Heart left ventricle (tissue), 16 donors: ENCODE data around the gene ADAMTS3. TPM values are rescaled to one million over a fixed set of nuclear protein-coding genes. Genes with fewer than 3 reads are reported as not detected.

Experiments
- ATAC-seq, 4 donors: fragments of 200-7000 bp; cut with Tn5 transposase; one replicate each; pipeline ENCODE4 v1.9.1; 2020 to 2022; ENCODE audit warnings: moderate library complexity in 4 of 4, mild to moderate bottlenecking in 3 of 4, moderate number of reproducible peaks in 1 of 4
- DNase-seq, 5 donors: peaks; one replicate each; pipeline ENCODE4 v3.0.0-alpha.2; 2020
- H3K27ac ChIP-seq, 12 donors: fragments of 200-600 bp; sonication (generic) in 4 of 12; one replicate each; pipeline versions ENCODE4 v1.5.0 to v1.8.0; 2016 to 2022; ENCODE audit warnings: mild to moderate bottlenecking in 2 of 12
- H3K27me3 ChIP-seq, 9 donors: fragments of 200-600 bp; sonication (generic) in 2 of 9; one replicate each; pipeline versions ENCODE4 v1.5.1 to v1.8.0; 2016 to 2022; ENCODE audit warnings: mild to moderate bottlenecking in 3 of 9
- H3K36me3 ChIP-seq, 9 donors: fragments of 200-600 bp; sonication (generic) in 2 of 9; one replicate each; pipeline versions ENCODE4 v1.5.0 to v1.8.0; 2018 to 2022; ENCODE audit warnings: mild to moderate bottlenecking in 2 of 9
- H3K4me1 ChIP-seq, 12 donors: fragments of 200-600 bp; sonication (generic) in 4 of 12; one replicate each; pipeline versions ENCODE4 v1.5.0 to v1.8.0; 2016 to 2022; ENCODE audit warnings: mild to moderate bottlenecking in 3 of 12
- H3K4me3 ChIP-seq, 12 donors: fragments of 200-600 bp; sonication (generic) in 4 of 12; one replicate each; pipeline versions ENCODE4 v1.5.0 to v1.8.0; 2017 to 2022; ENCODE audit warnings: mild to moderate bottlenecking in 9 of 12, moderate library complexity in 4 of 12
- H3K9me3 ChIP-seq, 12 donors: fragments of 200-600 bp; sonication (generic) in 4 of 12; one replicate each; pipeline versions ENCODE4 v1.5.0 to v1.8.0; 2016 to 2022; ENCODE audit warnings: mild to moderate bottlenecking in 1 of 12
- CTCF ChIP-seq, 12 donors: fragments of 200-600 bp; sonication (generic) in 4 of 12; IDR thresholded peaks; one replicate each; pipeline versions ENCODE4 v1.5.0 to v1.8.0; 2018 to 2022; ENCODE audit warnings: antibody characterized with exemption in 12 of 12, mild to moderate bottlenecking in 5 of 12
- POLR2A ChIP-seq, 2 donors: fragments of 450-650 bp; IDR thresholded peaks; one replicate each; pipeline ENCODE4 v1.6.1; 2017; ENCODE audit warnings: antibody characterized with exemption in 2 of 2, mild to moderate bottlenecking in 2 of 2, moderate library complexity in 2 of 2
- WGBS, 4 donors: extraction: QIAGEN DNeasy Blood & Tissue Kit in 2 of 4; methylation state at CpG; one replicate each; pipeline versions ENCODE4 v1.1.5 to v1.1.7; 2013 to 2018; 5-methylcytosine and 5-hydroxymethylcytosine counted together
- intact Hi-C, 10 donors: fragments of 100-400 bp; cut with DNase I; formaldehyde crosslinking; loops; one replicate each; pipeline versions ENCODE4 v1.11.1 to v1.14.2; 2022
- polyA plus RNA-seq, 2 donors: library from polyadenylated mRNA; stranded (reverse); fragments of 200-250 nt; gene quantifications; one replicate each; pipeline ENCODE4 v1.2.3, GENCODE V29; 2013
- total RNA-seq, 9 donors: library from RNA; depleted of rRNA in 2 of 9; stranded (reverse); fragments of >200 nt in 2 of 9; fragmentation: NEBNext Ultra II Directional in 3 of 9; extraction: Animal tissue kit (Norgen Biotek cat#: 25700) in 3 of 9; gene quantifications; one replicate each; pipeline versions ENCODE4 v1.1.0 to v1.2.4, GENCODE V29; 2016 to 2023
- donor health status: ischemic (EF 13 %, LVEDD 7.1; RV severe dilation, severe dysfunction).
- donor health status: healthy with polysubstance abuse.
- donor health status: DM: no; HTN: yes; CAD: no.
- donor health status: DM: no; HTN: no; CAD: no.
- donor health status: ischemic (EF 25% LVEDD 6.9; RV normal size, moderate dysfunction).
- donor health status: ischemic (EF 25% LVEDD 5.7; RV mildly dilated, moderate dysfunction).
- donor health status: healthy.
- donor health status: DM: yes; HTN: yes; CAD: no.
- donor health status: ischemic (EF 35%, LVEDD 5.7; RV mildly dilated, moderate dysfunction).
- donor health status: nonischemic (EF 11% LVEDD 7.7; RV severe dilation, severe dysfunction).
- donor health status: DM: yes; HTN: yes; CAD: no.
- donor health status: PGD.
- donor health status: ischemic (EF 29% LVEDD 5.4; RV normal size, mild dysfunction).
- donor health status: nonischemic (EF 23%, LVEDD 6.1; RV moderate dilation, normal function).

Gene ADAMTS3
- total and polyA plus RNA-seq, 11 donors: 0.08 to 3.3 (median 0.42) TPM; not detected in 1

GRCh38 chr4:72320223-72320948 lies 248.6 kb downstream of the ADAMTS3 start:
- DNase-seq (no peak), ATAC-seq (no peak)
- intact Hi-C loops: loop anchor here in 1 of 10 donors (10.0 kb wide), 1 partner anchor 704 kb away; no protein-coding TSS in a partner anchor
- H3K27ac ChIP-seq: no peak overlapping the region
- no peak overlapping the region for H3K4me3 ChIP-seq
- H3K9me3 ChIP-seq: no peaks in the 10 kb centered on the region
- H3K27me3 ChIP-seq: no peaks in the 10 kb centered on the region
- WGBS, 4 donors: 84 to 88% (median 87%) methylated on average over 6 of the region's 6 CpGs
- H3K36me3 ChIP-seq: no peaks in the 10 kb centered on the region
- H3K4me1 ChIP-seq: peaks cover 0 to 14% (median 0%) of the 10 kb centered on the region in 12 donors
- no peak for TF ChIP-seq POLR2A (IDR thresholded peaks at IDR 0.05)
- TF ChIP-seq CTCF (IDR thresholded peaks at IDR 0.05): no peak

- Histone ChIP-seq H3K36me3 (no peaks in the 10 kb centered on the region), H3K4me1 (peaks cover 0 to 14% (median under 1%) of the 10 kb centered on the region in 12 donors), H3K27ac (no peak overlapping the region), H3K9me3 (no peaks in the 10 kb centered on the region), H3K4me3 (no peak overlapping the region), H3K27me3 (no peaks in the 10 kb centered on the region)
- no peak for ATAC-seq
- 49 to 58% (median 51%) methylated on average over 4 of the region's 4 CpGs for WGBS, 4 donors
- intact Hi-C loops: loop anchor here in 1 of 10 donors (10.0 kb wide), 1 partner anchor 705 kb away; no protein-coding TSS in a partner anchor
- TF ChIP-seq CTCF (IDR thresholded peaks at IDR 0.05): no peak
- TF ChIP-seq POLR2A (IDR thresholded peaks at IDR 0.05): no peak
- no peak for DNase-seq
Measured at GRCh38 chr4:72319601-72320021, 249.4 kb downstream of the ADAMTS3 start.

GRCh38 chr4:72318421-72319170 lies 250.4 kb downstream of the ADAMTS3 start:
- ATAC-seq: no peak
- DNase-seq: no peak
- intact Hi-C loops: no loop called here
- Histone ChIP-seq H3K4me1 (peaks cover 0 to 14% (median 6%) of the 10 kb centered on the region in 12 donors), H3K36me3 (no peaks in the 10 kb centered on the region), H3K27ac (no peak overlapping the region), H3K4me3 (no peak overlapping the region), H3K27me3 (no peaks in the 10 kb centered on the region), H3K9me3 (no peaks in the 10 kb centered on the region)
- 83 to 86% (median 84%) methylated on average over 7 of the region's 7 CpGs for WGBS, 4 donors
- TF ChIP-seq CTCF (IDR thresholded peaks at IDR 0.05) (no peak), POLR2A (IDR thresholded peaks at IDR 0.05) (no peak)

GRCh38 chr4:72314869-72315268 lies 254.2 kb downstream of the ADAMTS3 start:
- Histone ChIP-seq H3K27me3 (no peaks in the 10 kb centered on the region), H3K4me1 (peaks cover 0 to 38% (median 25%) of the 10 kb centered on the region in 12 donors), H3K27ac (no peak overlapping the region), H3K4me3 (no peak overlapping the region), H3K36me3 (no peaks in the 10 kb centered on the region), H3K9me3 (no peaks in the 10 kb centered on the region)
- intact Hi-C loops: no loop called here
- ATAC-seq: no peak
- DNase-seq: no peak
- TF ChIP-seq CTCF (IDR thresholded peaks at IDR 0.05) (no peak), POLR2A (IDR thresholded peaks at IDR 0.05) (no peak)
